GM12874 (cell line): Measurements from ENCODE around the gene SLC35F1.

Experiments
- TF ChIP-seq, protein P1 (sequence below): IDR thresholded peaks from 2 replicates; pipeline ENCODE4 v1.5.1; 2011; ENCODE audit warnings: low read depth, mild to moderate bottlenecking, control low read depth, low read length, moderate library complexity; ENCODE audit not compliant: insufficient read depth

SLC35F1 gene

DNA sequence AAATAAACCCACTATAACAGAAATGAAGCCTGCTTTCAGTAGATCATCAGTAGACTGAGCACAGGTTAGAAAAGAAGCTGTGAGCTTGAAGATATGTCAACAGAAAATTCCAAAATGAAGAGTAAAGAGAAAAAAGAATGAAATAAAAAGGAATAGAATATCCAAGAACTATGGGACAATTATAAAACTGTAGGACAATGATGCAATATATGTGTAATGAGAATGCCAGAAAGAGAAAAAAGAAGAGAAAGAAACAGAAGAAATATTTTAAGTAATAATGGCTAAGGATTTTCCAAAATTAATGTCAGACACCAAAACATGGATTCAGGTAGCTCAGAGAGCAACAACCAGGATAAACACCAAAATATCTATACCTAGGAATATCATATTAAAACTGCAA is 449.6 kb downstream of the SLC35F1 start:
- TF ChIP-seq, protein P1, sequence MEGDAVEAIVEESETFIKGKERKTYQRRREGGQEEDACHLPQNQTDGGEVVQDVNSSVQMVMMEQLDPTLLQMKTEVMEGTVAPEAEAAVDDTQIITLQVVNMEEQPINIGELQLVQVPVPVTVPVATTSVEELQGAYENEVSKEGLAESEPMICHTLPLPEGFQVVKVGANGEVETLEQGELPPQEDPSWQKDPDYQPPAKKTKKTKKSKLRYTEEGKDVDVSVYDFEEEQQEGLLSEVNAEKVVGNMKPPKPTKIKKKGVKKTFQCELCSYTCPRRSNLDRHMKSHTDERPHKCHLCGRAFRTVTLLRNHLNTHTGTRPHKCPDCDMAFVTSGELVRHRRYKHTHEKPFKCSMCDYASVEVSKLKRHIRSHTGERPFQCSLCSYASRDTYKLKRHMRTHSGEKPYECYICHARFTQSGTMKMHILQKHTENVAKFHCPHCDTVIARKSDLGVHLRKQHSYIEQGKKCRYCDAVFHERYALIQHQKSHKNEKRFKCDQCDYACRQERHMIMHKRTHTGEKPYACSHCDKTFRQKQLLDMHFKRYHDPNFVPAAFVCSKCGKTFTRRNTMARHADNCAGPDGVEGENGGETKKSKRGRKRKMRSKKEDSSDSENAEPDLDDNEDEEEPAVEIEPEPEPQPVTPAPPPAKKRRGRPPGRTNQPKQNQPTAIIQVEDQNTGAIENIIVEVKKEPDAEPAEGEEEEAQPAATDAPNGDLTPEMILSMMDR = no peak
